B cell (primary cell): ENCODE measurements around the gene CBX6. TPM values are rescaled to one million over a fixed set of nuclear protein-coding genes. Genes with fewer than 3 reads are reported as not detected.

ENCODE experiments used
- ATAC-seq: fragments of 200-7000 bp; cut with Tn5 transposase; one replicate; pipeline ENCODE4 v1.10.0; 2021; ENCODE audit warnings: low read depth, mild to moderate bottlenecking, moderate number of reproducible peaks, moderate library complexity
- CTCF ChIA-PET: fragments of 350-600 bp; sonication (Branson Sonifier 250); formaldehyde crosslinking; loops from one replicate; lab custom pipeline; 2021; ENCODE audit warnings: antibody characterized with exemption, inconsistent platforms; lab: Charles Lee
- POLR2A ChIA-PET: fragments of 350-600 bp; sonication (Branson Sonifier 250); formaldehyde crosslinking; loops from one replicate; lab custom pipeline; 2021; ENCODE audit warnings: antibody characterized with exemption; lab: Charles Lee
- DNase-seq: peaks from one replicate; pipeline ENCODE4 v3.0.0; 2013
- H2AFZ ChIP-seq: 2 replicates; pipeline ENCODE4 v1.6.1; 2012; ENCODE audit warnings: mild to moderate bottlenecking, low read depth, low read length; ENCODE audit not compliant: insufficient read depth, poor library complexity, severe bottlenecking
- H3K27ac ChIP-seq, 2 donors: 1 replicate in 1 of 2; 2 replicates in 1 of 2; pipeline ENCODE4 v1.5.1; 2012 to 2013; ENCODE audit warnings: low read length in 2 of 2, mild to moderate bottlenecking in 2 of 2, moderate library complexity in 1 of 2
- H3K27me3 ChIP-seq, 4 experiments: fragments of 200-600 bp in 1 of 4; sonication (generic) in 1 of 4; replicated peaks in 1 of 4; 1 replicate in 2 of 4; 2 replicates in 2 of 4; pipeline versions ENCODE4 v1.6.1 to v1.7.0; 2013 to 2016; ENCODE audit warnings: low read length in 3 of 4, mild to moderate bottlenecking in 2 of 4, mixed read lengths in 1 of 4, moderate library complexity in 1 of 4; ENCODE audit not compliant: insufficient read depth in 4 of 4, control insufficient read depth in 3 of 4; ENCODE audit errors: control extremely low read depth in 1 of 4
- H3K36me3 ChIP-seq, 2 experiments: replicated peaks in 1 of 2; 1 replicate in 1 of 2; 2 replicates in 1 of 2; pipeline versions ENCODE4 v1.6.1 to v1.7.1; 2013; ENCODE audit warnings: low read length in 1 of 2; ENCODE audit not compliant: insufficient read depth in 2 of 2, control insufficient read depth in 1 of 2; ENCODE audit errors: control extremely low read depth in 1 of 2, extremely low read depth in 1 of 2
- H3K4me1 ChIP-seq, 2 donors: fragments of 200-600 bp in 1 of 2; sonication (generic) in 1 of 2; 1 replicate in 1 of 2; 2 replicates in 1 of 2; pipeline versions ENCODE4 v1.5.1 to v1.6.1; 2013 to 2017; ENCODE audit warnings: low read length in 2 of 2; ENCODE audit not compliant: control insufficient read depth in 2 of 2, insufficient read depth in 2 of 2
- H3K4me2 ChIP-seq: replicated peaks from 2 replicates; pipeline ENCODE3; 2012; ENCODE audit warnings: mild to moderate bottlenecking, low read depth, low read length; ENCODE audit not compliant: poor library complexity, severe bottlenecking
- H3K4me3 ChIP-seq, 5 experiments: fragments of 200-600 bp in 1 of 5; sonication (generic) in 1 of 5; 1 replicate in 3 of 5; 2 replicates in 2 of 5; pipeline versions ENCODE4 v1.5.1 to v1.7.0; 2011 to 2016; ENCODE audit warnings: low read length in 4 of 5, mild to moderate bottlenecking in 4 of 5, low read depth in 2 of 5, control low read depth in 1 of 5, moderate library complexity in 1 of 5; ENCODE audit not compliant: insufficient read depth in 1 of 5; ENCODE audit errors: control extremely low read depth in 1 of 5, extremely low read depth in 1 of 5
- H3K79me2 ChIP-seq: fragments of 200-600 bp; sonication (generic); one replicate; pipeline ENCODE4 v1.6.0; 2016; ENCODE audit warnings: low read length; ENCODE audit not compliant: control insufficient read depth, insufficient read depth
- H3K9ac ChIP-seq: fragments of 200-600 bp; sonication (generic); 2 replicates; pipeline ENCODE4 v1.6.1; 2017; ENCODE audit warnings: mild to moderate bottlenecking, low read length, moderate library complexity
- H3K9me3 ChIP-seq, 3 donors: one replicate each; pipeline versions ENCODE4 v1.6.1 to v1.7.1; 2013; ENCODE audit warnings: low read length in 2 of 3; ENCODE audit not compliant: control insufficient read depth in 2 of 3, insufficient read depth in 1 of 3; ENCODE audit errors: control extremely low read depth in 1 of 3
- H4K20me1 ChIP-seq: 2 replicates; pipeline ENCODE4 v1.6.0; 2012; ENCODE audit warnings: mild to moderate bottlenecking, low read length; ENCODE audit not compliant: insufficient read depth, control insufficient read depth, poor library complexity, severe bottlenecking
- H3K27ac Mint-ChIP-seq: one replicate; pipeline ENCODE4 v1.8.0; 2021; ENCODE audit warnings: mixed read lengths
- H3K27me3 Mint-ChIP-seq: one replicate; pipeline ENCODE4 v1.8.0; 2021; ENCODE audit warnings: mixed read lengths
- H3K4me1 Mint-ChIP-seq: one replicate; pipeline ENCODE4 v1.8.0; 2021; ENCODE audit warnings: mixed read lengths
- H3K4me3 Mint-ChIP-seq: one replicate; pipeline ENCODE4 v1.8.0; 2021; ENCODE audit warnings: mixed read lengths
- H3K9me3 Mint-ChIP-seq: one replicate; pipeline ENCODE4 v1.8.0; 2022; ENCODE audit warnings: mixed read lengths; ENCODE audit not compliant: insufficient read depth
- EZH2 ChIP-seq: IDR thresholded peaks from 2 replicates; pipeline ENCODE4 v1.6.1; 2012; ENCODE audit warnings: borderline replicate concordance, low read depth, mild to moderate bottlenecking, moderate library complexity, low read length; ENCODE audit not compliant: insufficient read depth, poor library complexity, severe bottlenecking
- WGBS: methylation state at CpG from one replicate; pipeline ENCODE4 v1.1.5; 2013; ENCODE audit warnings: missing lambda C conversion rate; ENCODE audit not compliant: insufficient coverage; 5-methylcytosine and 5-hydroxymethylcytosine counted together
- intact Hi-C: fragments of 100-400 bp; cut with micrococcal nuclease; formaldehyde crosslinking; loops from one replicate; pipeline ENCODE4 v1.10.0; 2022
- polyA plus RNA-seq: library from polyadenylated mRNA; depleted of rRNA; stranded (reverse); fragments of >200 nt; gene quantifications from 2 replicates; pipeline ENCODE4 v1.2.3, GENCODE V29; 2012
- total RNA-seq, 2 donors: library from RNA; stranded (reverse); fragments of 120-200 nt in 1 of 2; gene quantifications; 1 replicate in 1 of 2; 2 replicates in 1 of 2; pipeline versions ENCODE4 v1.2.3 to v1.2.4, GENCODE V29; 2013 to 2022
- TF ChIP-seq, protein P1 (sequence below): fragments of 200-600 bp; IDR thresholded peaks from one replicate; pipeline ENCODE4 v1.8.0; 2022; ENCODE audit warnings: antibody characterized with exemption, mild to moderate bottlenecking

The CBX6 gene
- total and polyA plus RNA-seq, 2 donors (not counting 1 experiment from before 2014, with no cell fraction given) = 14.9 to 55.1 TPM

DNA sequence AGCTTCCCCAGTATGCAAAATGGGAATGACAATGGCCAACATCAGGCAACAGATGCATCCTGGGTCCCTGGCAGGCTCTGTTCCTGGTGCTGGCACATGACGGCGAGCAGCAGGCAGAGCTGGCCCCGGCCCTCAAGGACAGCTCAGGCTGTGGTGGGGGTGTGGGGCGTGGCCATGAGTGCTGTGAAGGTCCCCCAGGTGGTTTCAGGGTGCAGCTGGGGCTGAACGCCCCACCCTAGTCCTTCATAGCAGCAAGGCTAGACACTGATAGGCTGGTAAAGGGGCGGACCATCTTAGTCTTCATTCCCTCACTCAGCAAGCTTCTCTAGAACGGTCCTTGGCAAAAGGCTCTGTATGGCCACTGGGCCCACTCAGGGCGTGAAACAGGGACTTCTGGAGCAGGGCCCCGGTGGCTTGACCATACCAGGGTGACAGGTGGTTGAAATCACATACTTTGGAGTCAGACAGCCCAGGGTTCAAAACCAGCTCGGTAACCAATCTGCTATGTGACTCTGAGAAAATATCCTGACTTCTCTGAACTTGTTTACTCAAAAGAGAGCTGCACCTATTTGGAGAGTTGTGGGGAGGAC, 43.3 kb downstream of the CBX6 start:
- H3K9ac ChIP-seq = no peak overlapping the region
- H3K4me3 ChIP-seq = no peak overlapping the region
- no peaks in the 10 kb centered on the region for H3K4me1 Mint-ChIP-seq
- peaks cover 14% of the 10 kb centered on the region for H3K27me3 Mint-ChIP-seq
- H2AFZ ChIP-seq = no peak overlapping the region
- no peak for DNase-seq
- no peak for ATAC-seq
- intact Hi-C loops = no loop called here
- TF ChIP-seq, protein P1, sequence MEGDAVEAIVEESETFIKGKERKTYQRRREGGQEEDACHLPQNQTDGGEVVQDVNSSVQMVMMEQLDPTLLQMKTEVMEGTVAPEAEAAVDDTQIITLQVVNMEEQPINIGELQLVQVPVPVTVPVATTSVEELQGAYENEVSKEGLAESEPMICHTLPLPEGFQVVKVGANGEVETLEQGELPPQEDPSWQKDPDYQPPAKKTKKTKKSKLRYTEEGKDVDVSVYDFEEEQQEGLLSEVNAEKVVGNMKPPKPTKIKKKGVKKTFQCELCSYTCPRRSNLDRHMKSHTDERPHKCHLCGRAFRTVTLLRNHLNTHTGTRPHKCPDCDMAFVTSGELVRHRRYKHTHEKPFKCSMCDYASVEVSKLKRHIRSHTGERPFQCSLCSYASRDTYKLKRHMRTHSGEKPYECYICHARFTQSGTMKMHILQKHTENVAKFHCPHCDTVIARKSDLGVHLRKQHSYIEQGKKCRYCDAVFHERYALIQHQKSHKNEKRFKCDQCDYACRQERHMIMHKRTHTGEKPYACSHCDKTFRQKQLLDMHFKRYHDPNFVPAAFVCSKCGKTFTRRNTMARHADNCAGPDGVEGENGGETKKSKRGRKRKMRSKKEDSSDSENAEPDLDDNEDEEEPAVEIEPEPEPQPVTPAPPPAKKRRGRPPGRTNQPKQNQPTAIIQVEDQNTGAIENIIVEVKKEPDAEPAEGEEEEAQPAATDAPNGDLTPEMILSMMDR = no peak
- TF ChIP-seq EZH2 = no peak
- H3K27ac ChIP-seq = no peak overlapping the region
- H3K27ac Mint-ChIP-seq = no peak overlapping the region
- no peaks in the 10 kb centered on the region for H3K27me3 ChIP-seq
- H3K9me3 Mint-ChIP-seq = no peaks in the 10 kb centered on the region
- H3K36me3 ChIP-seq = no peaks in the 10 kb centered on the region
- H3K4me1 ChIP-seq = no peaks in the 10 kb centered on the region
- H3K9me3 ChIP-seq = peaks cover 0 to 11% (median 0%) of the 10 kb centered on the region in 3 donors
- no peak overlapping the region for H3K4me3 Mint-ChIP-seq
- H4K20me1 ChIP-seq = no peaks in the 10 kb centered on the region
- H3K79me2 ChIP-seq = no peaks in the 10 kb centered on the region
- ChIA-PET CTCF (interaction anchor here (1.3 kb wide), 1 partner anchor 8 kb away, joined by 4 read pairs; no protein-coding TSS in a partner anchor), POLR2A (no interaction called here)
- WGBS = 92% methylated on average over 7 of the region's 10 CpGs
- H3K4me2 ChIP-seq = no peak overlapping the region

GRCh38 chr22:38828191-38828590, 43.8 kb downstream of the CBX6 start:
- no peak for DNase-seq
- Histone ChIP-seq H3K4me3 (no peak overlapping the region), H4K20me1 (no peaks in the 10 kb centered on the region), H3K4me2 (no peak overlapping the region), H3K27me3 (no peaks in the 10 kb centered on the region), H3K27ac (no peak overlapping the region), H3K79me2 (no peaks in the 10 kb centered on the region), H2AFZ (no peak overlapping the region), H3K4me1 (no peaks in the 10 kb centered on the region), H3K9me3 (peaks cover 0 to 11% (median 0%) of the 10 kb centered on the region in 3 donors), H3K36me3 (no peaks in the 10 kb centered on the region), H3K9ac (no peak overlapping the region)
- ATAC-seq = no peak
- no peak overlapping the region for H3K27ac Mint-ChIP-seq
- no peaks in the 10 kb centered on the region for H3K4me1 Mint-ChIP-seq
- peaks cover 16% of the 10 kb centered on the region for H3K27me3 Mint-ChIP-seq
- CTCF ChIA-PET = no interaction called here
- 86% methylated on average over 11 of the region's 11 CpGs for WGBS
- intact Hi-C loops = no loop called here
- TF ChIP-seq EZH2 = no peak
- TF ChIP-seq, protein P1 = no peak
- H3K9me3 Mint-ChIP-seq = no peaks in the 10 kb centered on the region
- H3K4me3 Mint-ChIP-seq = no peak overlapping the region
- POLR2A ChIA-PET = no interaction called here
